ENCODE data around the gene GKN2. TPM values are rescaled to one million over a fixed set of nuclear protein-coding genes. Genes with fewer than 3 reads are reported as not detected.
"Not testable (repeated sequence)": the region's sequence is repeated elsewhere in the genome, so short reads cannot be mapped to it uniquely, and the experiment has no call there.

The GKN2 gene
- total RNA-seq, 1 experiment from 2014 or later, result not detected

GRCh38 chr2:68920481-68921170 is 32.1 kb downstream of the GKN2 start:
- no peak for DNase-seq (ENCODE audit: low read depth)

GRCh38 chr2:68918497-68918896 is 34.2 kb downstream of the GKN2 start:
- DNase-seq (ENCODE audit: low read depth), result peak; percentile 58

GRCh38 chr2:68917034-68917718 is 35.5 kb downstream of the GKN2 start:
- no peak for DNase-seq (ENCODE audit: low read depth)

GRCh38 chr2:68916226-68916625 is 36.5 kb downstream of the GKN2 start:
- DNase-seq (ENCODE audit: low read depth), result no peak

- DNase-seq (ENCODE audit: low read depth), result no peak
These were observed 37.3 kb downstream of the GKN2 start for GRCh38 chr2:68915393-68915792.

- no peak for DNase-seq (ENCODE audit: low read depth)
These were observed 39.3 kb downstream of the GKN2 start for GRCh38 chr2:68913359-68913758.

DNA sequence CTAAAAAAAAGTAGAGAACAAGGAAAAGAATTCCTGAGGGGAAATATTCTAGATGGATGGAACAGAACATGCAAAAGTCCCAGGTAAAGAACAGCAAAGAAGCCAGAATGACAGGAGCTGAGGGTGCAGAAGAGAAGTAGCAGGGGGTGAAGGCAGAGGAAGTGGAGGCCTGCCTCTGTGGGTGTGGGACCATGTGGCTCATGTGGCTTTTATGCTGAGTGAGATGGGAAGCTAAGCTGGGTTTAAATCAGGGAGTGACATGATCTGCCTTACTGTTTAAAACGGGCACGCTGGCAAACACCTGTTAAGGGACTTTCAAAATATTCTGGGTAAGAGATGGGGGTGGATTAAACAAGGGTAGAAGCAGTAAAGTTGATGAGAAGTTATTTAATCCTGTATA is 40.0 kb downstream of the GKN2 start:
- DNase-seq (ENCODE audit: low read depth), result no peak

DNA sequence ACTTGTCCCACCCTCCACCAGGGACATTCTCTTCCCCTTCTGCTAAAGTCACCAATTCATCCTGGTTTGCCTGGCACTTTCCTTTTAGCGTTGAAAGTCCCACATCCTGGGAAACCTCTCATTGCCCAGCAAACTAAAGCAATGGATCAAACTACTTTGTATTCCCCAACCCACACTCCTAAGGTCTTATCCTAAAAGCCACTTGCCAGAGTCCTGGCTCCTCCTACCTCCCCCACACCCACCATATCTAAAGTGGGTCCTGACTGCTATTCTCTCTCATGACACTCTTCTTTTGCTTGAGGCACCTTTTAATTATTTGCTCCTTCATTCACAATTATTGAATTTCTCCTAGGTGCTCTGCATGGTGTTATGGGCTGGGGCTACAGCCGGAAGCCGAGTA is 40.6 kb downstream of the GKN2 start:
- no peak for DNase-seq (ENCODE audit: low read depth)

DNA sequence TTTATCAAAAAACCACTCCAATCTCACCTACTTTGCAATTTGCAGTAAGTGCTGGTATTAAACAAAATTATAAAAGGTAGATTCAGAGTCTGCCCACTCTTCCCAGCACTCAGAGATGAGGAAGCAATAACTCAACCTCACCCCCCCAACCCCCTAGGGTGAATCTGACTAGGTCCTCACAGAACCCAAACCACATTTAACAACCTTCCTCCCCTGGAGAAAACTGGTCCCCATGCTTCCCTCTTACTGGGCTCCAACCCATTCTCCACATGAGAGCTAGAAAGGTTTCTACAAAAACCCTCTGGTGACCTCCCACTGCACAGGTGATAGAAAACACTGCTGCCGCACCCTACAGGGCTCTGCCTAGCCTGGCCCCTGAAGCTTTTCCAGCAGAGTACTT is 41.0 kb downstream of the GKN2 start:
- no peak for DNase-seq (ENCODE audit: low read depth)

DNA sequence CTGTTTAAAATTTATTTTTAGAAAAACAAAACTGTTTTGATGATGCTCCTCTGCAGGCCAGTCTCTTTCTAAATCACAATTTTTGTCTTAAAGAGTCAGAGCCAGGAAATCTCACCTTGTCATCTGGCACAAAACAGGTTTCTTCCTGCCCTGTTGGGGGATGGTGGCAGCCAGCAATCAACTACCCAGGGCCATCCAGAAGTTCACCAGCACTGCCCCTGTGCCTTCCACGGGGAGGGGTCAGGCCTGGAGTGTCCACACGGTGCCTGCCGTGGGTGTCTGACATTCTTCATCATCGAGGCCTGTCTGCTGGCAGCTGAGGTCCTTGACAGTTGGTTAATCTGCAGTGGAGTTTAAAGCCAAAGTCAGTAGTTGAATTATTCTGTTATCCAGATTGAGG is 41.4 kb downstream of the GKN2 start:
- DNase-seq (ENCODE audit: low read depth), result no peak

DNA sequence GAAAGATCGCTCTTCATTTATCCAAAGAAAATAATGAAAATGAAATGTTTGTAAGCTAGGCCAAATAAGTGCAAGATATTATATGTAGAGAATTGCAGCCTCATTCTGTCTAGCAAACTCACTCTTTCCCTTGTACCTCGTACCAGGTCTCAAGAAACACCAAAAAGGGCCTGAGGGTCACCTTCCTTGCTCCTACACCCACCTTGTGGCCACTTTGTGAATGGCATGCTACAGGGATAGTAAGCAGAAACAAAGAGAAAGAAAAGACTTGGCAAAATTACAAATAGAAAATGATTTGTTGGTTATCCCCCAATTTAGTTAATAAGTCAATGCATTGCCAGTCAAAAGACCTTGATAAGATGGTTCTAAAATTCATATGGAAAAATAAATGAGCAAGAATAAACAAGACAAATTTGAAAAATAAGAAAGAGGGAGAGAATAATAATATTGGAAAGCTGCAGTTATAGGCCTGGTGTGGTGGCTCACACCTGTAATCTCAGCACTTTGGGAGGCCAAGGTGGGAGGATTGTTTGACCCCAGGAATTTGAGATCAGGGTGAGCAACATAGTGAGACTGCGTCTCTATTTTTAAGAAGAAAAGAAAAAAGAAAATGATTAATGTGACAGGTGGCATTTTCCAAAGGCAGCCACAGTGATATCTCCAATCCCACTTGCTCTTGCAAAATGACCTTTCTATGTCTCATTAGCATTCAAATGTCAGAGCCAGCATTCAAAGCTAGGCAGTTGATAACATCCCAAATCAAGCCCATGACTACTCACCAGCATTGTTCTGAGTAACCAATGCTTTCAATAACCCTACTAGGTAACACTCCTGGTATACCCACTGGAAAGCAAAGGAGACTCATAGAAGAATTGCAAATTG is 42.7 kb downstream of the GKN2 start:
- peak; percentile 79 for DNase-seq (ENCODE audit: low read depth)

DNA sequence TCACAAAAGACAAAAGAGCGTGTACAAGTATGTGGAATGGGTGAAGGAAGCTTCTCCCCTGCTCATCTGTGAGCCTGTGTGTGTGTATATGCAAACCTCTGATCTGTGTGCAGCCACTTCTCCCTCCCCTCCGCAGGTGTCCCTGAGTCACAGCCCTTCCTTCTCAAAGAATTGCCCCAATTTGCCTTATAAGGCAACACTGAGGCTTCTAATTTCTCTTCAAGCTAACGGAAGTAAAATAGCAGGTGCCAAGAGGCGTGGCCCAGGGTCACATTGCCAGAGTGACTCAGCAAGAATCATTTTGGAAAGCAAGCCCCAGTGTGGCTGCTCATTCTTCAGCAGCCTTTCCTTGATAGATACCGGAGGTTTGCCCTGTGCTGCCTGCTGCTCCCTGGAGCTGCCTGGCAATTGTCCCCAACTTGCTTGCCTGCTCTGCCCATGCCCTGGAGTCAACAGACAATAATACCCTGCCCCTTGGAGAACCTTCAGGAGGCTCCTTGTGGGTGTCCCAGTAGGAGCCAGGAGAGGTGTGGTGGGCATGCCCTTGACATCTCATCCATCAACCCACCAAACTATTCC is 44.2 kb downstream of the GKN2 start:
- peak; percentile 95 for DNase-seq (ENCODE audit: low read depth)

GRCh38 chr2:68907920-68908253 is 44.8 kb downstream of the GKN2 start:
- DNase-seq (ENCODE audit: low read depth), result no peak

DNA sequence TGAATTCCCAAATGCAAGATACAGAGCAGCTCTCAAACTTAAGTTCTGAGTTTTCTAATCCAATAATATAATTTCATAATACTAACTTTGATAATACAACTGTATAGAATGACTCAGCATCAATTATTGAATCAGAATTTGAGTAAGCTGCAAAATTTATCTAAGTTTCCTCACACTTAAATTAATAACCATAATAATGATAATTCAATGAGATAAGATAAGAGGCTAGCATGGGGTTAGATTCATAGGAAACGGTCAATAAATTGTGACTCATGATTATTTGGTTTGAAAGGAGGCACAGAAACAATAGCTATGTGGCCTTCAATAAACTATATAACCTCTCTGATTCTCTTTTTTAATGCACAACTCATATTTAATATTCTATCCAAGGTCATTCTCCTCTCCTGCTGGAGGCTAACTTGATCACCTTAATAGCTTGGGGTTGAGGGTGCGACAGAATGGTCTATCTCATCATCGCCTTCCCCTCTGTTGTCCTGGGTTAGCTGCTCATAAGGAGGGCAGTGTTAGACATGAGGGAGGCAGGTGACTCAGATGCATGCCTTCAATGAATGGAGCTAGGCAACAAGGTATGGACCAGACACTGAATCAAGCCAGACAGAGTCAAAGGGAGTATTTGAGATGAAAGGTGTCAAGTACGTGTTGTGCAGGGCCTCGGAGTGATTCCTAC is 45.3 kb downstream of the GKN2 start:
- peak; percentile 43 for DNase-seq (ENCODE audit: low read depth)

- no peak for DNase-seq (ENCODE audit: low read depth)
These were observed 46.0 kb downstream of the GKN2 start for GRCh38 chr2:68906716-68907115.

GRCh38 chr2:68905116-68905515 is 47.6 kb downstream of the GKN2 start:
- peak; percentile 58 for DNase-seq (ENCODE audit: low read depth)

DNA sequence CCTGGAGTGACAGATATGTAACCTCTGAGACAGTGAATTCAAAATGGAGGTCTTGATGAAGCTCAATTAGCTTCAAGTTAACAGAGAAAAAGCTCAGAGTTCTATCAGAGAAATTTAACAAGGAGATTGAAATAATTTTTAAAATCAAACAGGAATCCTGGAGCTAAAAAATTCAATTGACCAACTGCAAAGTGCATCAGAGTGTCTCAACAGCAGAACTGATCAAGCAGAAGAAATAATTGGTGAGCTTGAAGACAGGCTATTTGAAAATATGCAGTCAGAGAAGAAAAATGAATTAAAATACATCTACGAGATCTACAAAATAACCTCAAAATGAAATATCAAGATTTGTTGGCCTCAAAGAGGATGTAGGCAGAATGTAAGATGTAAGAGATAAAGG is 51.1 kb downstream of the GKN2 start:
- no peak for DNase-seq (ENCODE audit: low read depth)

DNA sequence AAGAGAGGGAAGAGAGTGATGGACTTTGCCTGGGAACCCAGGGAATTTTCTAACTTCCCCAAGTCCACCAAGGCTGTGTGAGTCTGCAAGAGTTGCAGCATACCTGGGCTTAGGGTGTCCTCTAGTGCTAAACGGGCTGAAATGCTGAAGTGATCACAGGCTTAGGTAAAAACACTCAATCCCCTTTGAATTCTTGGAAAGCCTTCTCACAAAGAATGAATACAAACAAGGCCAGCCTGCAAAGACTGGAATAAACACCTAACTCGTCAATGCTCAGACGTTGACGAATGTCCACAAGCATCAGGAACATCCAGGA is 51.5 kb downstream of the GKN2 start:
- DNase-seq (ENCODE audit: low read depth), result no peak

DNA sequence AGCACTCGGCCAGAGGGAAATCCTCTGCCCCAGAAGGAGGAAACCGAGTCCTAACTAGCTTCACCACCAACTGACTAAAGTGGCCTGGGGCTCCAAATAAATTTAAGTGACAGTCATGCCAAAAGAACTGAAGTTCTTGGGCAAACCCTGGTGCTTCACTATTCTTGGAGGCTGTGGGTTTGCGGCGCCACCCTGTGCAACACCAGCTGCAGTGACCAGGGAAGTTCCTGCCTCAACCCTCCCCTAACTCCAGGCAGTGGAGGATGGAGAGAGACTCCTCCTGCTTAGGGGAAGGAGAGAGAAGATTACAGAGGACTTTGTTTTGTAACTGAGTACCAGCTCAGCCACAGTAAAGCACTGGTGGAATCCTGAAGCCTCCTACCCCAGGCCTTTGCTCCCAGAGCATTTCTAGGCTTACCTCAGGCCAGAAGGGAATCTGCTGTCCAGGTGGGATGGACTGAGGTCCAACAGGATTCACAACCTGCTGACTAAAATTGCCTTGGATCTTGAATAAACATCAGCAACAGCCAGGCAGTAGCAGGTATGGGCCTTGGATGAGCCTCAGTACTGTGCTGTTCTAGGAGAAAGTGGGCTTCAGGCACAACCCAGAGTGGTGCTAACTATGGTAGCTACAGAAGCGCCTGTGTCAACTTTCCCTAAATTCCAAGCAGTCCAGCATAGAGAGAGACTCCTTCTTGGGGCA is 52.0 kb downstream of the GKN2 start:
- no peak for DNase-seq (ENCODE audit: low read depth)

DNA sequence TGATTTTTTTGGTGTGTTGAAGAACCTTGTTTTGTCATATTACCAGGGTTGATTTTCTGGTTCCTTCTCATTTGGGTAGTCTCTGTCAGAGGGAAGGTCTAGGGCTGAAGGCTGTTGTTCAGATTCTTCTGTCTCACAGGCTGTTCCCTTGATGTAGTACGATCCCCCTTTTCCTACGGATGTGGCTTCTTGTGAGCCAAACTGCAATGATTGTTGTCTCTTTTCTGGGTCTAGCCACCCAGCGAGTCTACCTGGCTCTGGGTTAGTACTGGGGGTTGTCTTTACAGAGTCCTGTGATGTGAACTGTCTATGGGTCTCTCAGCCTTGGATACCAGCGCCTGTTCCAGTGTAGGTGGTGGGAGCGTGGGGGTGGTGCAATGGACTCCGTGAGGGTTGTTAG is 56.7 kb downstream of the GKN2 start:
- DNase-seq (ENCODE audit: low read depth), result not testable (repeated sequence)
